Stimulated activated CD4-positive, alpha-beta T cell treated with anti-CD3 and anti-CD28 coated beads, TNF-alpha, amount 100 ng/mL, for 24 hours (primary cell): Measurements from ENCODE around the gene SLC27A2.
A peak's percentile ranks its signal among the peaks of the same experiment; 100 is the strongest.
"Not testable (repeated sequence)": the region's sequence is repeated elsewhere in the genome, so short reads cannot be mapped to it uniquely, and the experiment has no call there.

Experiments
- DNase-seq, 3 experiments: peaks; one replicate each; pipeline ENCODE4 v3.0.0-alpha.2; 2020; ENCODE audit warnings: low read depth in 3 of 3

The SLC27A2 gene

DNA sequence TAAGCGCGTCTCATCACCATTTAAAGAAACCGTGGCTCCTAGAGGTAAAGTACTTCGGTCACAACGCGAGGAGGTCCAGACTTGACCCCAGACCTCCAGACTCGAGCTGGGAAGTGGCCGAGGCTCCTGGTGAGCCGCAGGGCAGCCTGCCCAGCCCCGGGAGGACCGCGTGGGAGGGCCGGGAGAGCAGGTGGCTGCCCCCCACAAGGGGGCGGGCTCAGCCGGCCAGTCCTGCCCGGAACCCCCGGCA is at the start of gene SLC27A2:
SLC27A2 (plus strand) TSS at position 228 of the 250 bp plus-strand sequence. CDS start 232 bp downstream, outside the sequence.
- no peak for DNase-seq

DNA sequence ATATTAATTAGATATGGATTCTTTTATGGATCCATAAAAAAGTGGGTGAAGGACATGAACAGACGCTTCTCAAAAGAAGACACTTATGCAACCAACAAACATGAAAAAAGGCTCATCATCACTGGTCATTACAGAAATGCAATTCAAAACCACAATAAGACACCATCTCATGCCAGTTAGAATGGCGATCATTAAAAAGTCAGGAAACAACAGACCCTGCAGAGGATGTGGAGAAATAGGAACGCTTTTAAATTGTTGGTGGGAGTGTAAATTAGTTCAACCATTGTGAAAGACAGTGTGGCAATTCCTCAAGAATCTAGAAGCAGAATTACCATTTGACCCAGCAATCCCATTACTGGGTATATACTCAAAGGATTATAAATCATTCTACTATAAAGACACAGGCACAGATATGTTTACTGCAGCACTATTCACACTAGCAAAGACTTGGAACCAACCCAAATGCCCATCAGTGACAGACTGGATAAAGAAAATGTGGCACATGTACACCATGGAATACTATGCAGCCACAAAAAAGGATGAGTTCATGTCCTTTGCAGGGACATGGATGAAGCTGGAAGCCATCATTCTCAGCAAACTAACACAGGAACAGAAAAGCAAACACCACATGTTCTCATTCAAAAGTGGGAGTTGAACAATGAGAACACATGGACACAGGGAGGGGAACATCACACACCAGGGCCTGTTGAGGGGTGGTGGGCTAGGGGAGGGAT is 49.6 kb upstream of the SLC27A2 start:
- DNase-seq, result not testable (repeated sequence)

DNA sequence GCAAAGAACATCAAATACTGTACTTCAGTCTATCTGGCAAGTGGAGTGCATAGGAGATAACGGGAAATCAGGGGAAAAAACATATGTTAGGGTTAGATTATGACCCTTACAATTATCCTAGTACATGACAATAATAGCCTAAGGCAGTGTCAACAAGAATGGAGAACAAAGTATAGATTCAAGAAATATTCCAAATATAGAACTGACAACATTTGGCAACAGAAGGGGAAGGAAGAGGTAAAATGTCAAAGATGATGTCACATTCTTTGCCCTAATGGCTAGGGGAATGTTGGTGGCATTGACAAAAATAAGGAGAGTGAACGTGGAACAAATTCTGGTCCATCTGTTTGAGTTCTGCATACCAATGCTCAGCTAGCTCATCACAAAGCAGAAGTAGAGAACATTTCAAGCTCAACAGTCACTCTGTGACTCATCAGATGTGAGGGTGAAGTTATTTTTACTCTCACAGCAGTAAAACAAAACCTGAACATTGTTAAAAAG is 47.4 kb upstream of the SLC27A2 start:
- no peak for DNase-seq

- peak; percentile 9 to 47 (median 36) for DNase-seq
Observed at GRCh38 chr15:50135031-50135551, 46.9 kb upstream of the SLC27A2 start.

GRCh38 chr15:50137330-50137761 is 44.6 kb upstream of the SLC27A2 start:
- DNase-seq, result peak; percentile 11 to 37 (median 23)

- no peak for DNase-seq
Observed at GRCh38 chr15:50137893-50138292, 44.1 kb upstream of the SLC27A2 start.

DNA sequence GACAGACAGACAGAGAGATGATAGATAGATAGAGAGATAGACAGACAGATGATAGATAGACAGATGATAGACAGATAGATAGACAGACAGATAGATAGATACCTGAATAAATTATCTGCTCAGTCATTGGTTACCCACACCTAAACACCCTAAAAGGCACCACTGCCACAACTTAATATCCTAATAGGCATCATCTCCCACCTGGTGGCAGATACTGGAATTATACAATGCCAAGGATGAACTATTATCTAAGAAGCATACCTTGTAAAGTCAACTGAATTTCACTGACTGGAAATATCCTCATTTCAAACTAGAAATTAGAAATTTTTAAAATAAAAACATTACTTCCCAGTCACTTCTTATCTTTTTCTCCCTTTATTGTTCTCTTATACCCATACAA is 43.6 kb upstream of the SLC27A2 start:
- DNase-seq, result no peak

DNA sequence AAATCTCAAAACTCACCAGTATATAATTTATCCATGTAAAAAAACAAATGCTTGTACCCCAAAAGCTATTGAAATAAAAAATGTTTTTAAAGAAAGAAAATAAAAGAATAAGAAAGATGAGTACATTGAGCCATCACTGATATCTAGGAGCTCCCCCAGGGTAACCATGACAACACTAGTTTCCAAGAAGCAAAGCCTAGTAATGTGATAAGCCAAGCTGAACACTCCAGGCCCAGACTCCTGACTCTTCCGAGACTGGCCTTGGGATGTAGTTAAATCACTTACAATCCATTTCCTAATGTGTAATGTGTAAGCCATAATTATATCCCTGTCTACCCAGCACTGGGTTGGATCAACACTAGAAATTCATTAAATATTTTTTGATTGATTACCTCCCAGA is 41.9 kb upstream of the SLC27A2 start:
- no peak for DNase-seq

DNA sequence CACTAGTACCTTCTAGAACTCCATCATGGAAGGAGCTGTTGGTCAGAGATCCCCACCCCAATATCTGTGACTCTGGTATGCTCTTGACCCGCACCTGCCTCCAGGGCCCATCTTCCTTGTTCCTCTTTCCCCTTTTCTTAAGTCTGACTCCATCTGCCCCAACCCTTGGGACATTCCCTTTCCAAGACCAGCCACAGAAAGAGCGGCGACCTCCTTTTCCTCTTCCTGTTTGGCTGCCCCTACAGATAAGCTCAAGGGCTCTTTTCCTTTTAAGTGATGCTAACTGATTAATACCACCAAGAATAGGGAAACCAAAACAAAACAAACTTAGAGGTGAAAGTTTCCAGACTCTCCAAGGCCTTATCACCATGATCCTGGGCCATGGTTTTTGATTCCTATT is 41.0 kb upstream of the SLC27A2 start:
- no peak for DNase-seq

- DNase-seq, result no peak
Observed at GRCh38 chr15:50141856-50142255, 40.1 kb upstream of the SLC27A2 start.

DNA sequence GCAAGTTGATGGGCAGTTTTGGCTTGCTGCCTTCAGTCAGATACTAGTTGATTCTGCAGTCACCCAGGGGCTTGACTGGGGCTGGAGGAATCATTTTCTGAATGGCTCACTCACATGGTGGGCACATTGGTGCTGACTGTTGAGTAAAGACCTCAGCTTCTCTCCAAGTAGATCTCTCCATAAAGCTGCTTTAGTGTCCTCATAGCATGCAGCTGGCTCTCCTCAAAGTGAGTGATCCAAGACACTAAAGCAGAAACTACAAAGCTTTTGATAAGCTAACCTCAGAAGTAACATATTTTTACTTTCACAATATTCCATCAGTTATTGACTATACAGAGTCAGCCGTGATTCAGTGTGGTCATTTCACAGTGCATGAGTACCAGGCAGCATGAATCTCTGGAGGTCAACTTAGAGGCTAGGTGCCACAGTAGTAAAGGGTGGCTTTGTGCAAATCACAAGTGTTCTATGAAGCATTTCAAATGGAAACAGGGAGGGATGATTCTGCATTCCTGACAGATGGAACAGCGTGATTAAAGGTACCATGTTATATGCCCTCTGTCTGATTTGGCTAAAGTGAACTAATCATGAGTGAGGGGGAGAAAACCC is 38.6 kb upstream of the SLC27A2 start:
- no peak for DNase-seq

DNA sequence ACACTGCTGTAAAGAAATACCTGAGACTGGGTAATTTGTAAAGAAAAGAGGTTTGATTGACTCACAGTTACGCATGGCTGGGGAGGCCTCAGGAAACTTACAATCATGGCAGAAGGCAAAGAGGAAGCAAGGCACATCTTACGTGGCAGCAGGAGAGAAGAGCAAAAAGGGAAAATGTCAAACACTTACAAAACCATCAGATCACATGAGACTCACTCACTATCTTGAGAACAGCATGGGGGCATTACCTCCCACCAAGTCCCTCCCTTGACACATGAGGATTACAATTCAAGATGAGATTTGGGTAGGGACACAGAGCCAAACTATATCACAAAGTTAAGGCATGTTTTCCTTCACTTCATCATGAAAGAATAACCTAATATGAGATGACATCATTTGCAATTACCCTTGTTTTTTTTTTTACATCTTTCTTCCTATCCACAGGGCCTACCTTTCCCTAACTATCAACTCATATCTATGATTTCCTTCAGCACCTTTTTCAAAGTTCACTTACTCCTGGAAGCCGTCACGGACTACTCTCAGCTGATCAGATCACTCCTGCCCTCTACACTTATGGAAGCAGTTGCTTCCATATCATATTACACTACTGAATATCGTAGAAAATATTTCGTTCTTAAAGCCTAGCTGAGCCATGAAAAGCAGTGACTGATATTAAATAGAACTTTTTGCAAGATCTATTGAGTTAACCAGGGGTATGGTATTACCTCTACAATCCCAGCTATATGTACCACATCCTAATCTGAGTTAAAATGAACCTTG is 37.5 kb upstream of the SLC27A2 start:
- DNase-seq, result no peak

GRCh38 chr15:50145451-50145872 is 36.5 kb upstream of the SLC27A2 start:
- DNase-seq, result no peak

DNA sequence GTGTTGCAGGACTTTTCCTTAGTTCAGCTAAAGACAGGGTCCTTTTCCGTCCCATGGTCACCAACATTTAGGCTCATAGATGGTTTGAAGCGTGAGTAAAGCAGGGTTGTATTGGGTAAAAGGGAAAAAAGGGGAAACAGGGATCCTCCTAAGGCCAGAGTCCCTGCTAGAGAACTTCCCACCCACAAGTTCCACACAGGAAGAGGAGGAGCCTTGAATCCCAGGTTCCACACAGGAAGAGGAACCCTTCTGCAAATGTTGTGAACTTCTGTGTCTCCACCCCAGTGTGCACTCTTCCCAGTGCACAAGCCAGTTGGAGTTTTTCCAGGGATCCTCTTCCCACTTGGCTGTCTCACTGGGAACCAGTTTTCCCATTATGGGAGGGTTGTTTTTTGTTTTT is 35.4 kb upstream of the SLC27A2 start:
- no peak for DNase-seq

DNA sequence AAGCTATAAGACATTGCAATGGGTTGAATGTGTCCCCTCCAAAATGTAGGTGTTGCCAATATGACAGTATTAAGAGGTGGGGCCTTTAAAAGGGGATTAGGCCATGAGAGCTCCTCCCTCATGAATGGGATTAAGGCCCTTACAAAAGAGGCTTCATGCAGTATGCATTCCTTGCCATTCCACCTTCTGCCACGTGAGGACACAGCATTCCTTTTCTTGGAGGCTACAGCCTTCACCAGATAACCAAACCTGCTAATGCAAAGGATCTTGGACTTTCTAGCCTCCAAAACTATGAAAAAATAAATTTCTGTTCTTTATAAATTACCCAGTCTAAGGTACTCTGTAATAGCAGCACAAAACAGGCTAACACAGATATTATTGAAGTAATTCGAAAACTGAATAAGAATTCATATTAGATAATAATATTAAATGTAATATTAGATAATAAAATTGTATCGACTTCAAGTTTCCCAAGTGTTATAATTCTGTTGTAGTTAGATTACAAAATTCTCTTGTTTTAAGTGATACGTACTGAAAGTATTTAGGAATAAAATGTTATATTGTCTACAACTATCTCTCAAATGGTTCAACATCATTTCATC is 33.5 kb upstream of the SLC27A2 start:
- DNase-seq, result no peak

DNA sequence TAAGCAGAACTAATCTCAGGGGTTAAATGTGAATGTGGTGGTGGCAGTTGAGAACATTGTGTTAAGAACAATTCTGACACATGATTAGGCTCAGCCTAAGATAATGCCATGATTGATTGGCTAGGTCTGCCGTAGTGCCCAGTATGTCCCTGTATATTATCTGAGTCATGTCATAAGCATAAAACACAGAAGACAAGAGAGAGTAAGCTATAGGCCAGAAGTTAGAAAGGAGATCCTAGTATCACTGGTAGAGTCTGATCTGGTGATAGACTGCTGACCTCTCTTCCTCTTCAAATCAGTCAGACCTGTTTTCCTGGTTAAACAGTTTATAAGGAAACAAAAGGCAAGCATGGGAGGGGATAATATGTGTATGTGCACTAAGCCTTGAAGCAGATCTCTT is 32.9 kb upstream of the SLC27A2 start:
- no peak for DNase-seq

GRCh38 chr15:50150349-50150748 is 31.6 kb upstream of the SLC27A2 start:
- DNase-seq, result no peak

GRCh38 chr15:50150851-50151250 is 31.1 kb upstream of the SLC27A2 start:
- DNase-seq, result no peak

- DNase-seq, result no peak
Observed at GRCh38 chr15:50151476-50151875, 30.5 kb upstream of the SLC27A2 start.

- DNase-seq, result not testable (repeated sequence)
Observed at GRCh38 chr15:50158236-50158635, 23.8 kb upstream of the SLC27A2 start.

GRCh38 chr15:50162969-50163718 is 18.9 kb upstream of the SLC27A2 start:
- DNase-seq, result no peak
